ENCODE results near the gene TLK2. TPM values are rescaled to one million over a fixed set of nuclear protein-coding genes. Genes with fewer than 3 reads are reported as not detected.
"Not testable (repeated sequence)": the region's sequence is repeated elsewhere in the genome, so short reads cannot be mapped to it uniquely, and the experiment has no call there.

TLK2 gene
- total RNA-seq, 1 donor from 2014 or later = 29.0 TPM

GRCh38 chr17:62605588-62605987, 127.0 kb downstream of the TLK2 start:
- no peak for ATAC-seq

GRCh38 chr17:62611292-62611691, 132.7 kb downstream of the TLK2 start:
- no peak for ATAC-seq

GRCh38 chr17:62611728-62612127, 133.1 kb downstream of the TLK2 start:
- ATAC-seq = no peak

- not testable (repeated sequence) for ATAC-seq
Measured at GRCh38 chr17:62612289-62612688, 133.7 kb downstream of the TLK2 start.

DNA sequence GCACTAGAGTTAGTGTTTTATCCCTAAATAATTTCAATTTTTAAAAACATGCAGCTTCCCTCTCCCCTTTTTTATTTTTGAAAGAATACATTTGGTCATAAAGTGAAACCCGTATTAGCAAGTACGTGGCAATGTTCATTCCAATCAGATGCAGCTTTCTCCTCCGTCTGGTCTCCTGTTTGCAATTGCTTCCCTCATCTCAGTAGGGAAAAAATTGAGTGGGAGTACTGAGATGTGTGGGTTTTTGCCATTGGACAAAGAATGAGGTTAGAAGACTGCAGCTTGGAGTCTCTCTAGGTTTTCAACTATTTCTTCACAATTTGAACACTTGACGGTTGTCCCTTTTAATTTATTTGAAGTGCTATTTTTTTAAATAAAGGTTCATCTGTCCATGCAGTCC, 134.5 kb downstream of the TLK2 start:
- not testable (repeated sequence) for ATAC-seq

DNA sequence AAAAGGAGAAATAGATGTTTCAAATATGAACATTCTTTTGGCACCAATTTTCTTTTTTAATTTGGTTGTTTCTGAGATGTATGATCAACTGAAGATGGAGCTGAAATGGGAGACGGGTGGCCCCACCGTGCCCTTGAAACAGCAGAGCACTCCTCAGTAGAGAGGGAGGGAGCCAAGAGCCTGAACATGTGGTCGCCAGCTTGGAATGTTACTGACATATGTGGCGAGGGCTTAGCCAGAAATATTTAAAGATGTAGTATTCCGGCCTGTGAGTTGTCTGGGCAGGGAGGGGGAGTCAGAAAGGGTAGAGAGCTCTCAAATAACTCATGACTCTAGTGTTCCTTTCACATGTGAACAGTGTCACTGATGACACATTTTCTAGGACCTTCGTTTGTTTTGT, 135.5 kb downstream of the TLK2 start:
- no peak for ATAC-seq

DNA sequence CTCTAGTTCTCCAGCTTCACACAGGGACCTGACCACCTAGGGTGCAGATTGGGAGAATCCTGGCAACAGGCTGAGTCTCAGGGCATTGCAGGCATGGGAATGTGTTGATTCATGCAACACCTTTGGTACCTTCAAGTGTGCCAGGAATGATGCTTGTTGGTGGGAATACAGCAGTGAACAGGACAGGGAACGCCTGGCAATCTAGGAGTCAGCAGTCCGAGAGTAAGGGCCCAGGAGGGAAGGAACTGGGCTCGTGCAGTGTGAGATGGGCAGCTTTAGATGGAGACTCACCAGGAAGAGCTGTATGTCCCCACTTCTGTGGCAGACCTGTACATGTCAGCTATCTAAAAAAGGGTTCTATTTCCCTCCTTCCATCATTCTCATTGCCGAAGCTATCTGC, 136.9 kb downstream of the TLK2 start:
- ATAC-seq = no peak

DNA sequence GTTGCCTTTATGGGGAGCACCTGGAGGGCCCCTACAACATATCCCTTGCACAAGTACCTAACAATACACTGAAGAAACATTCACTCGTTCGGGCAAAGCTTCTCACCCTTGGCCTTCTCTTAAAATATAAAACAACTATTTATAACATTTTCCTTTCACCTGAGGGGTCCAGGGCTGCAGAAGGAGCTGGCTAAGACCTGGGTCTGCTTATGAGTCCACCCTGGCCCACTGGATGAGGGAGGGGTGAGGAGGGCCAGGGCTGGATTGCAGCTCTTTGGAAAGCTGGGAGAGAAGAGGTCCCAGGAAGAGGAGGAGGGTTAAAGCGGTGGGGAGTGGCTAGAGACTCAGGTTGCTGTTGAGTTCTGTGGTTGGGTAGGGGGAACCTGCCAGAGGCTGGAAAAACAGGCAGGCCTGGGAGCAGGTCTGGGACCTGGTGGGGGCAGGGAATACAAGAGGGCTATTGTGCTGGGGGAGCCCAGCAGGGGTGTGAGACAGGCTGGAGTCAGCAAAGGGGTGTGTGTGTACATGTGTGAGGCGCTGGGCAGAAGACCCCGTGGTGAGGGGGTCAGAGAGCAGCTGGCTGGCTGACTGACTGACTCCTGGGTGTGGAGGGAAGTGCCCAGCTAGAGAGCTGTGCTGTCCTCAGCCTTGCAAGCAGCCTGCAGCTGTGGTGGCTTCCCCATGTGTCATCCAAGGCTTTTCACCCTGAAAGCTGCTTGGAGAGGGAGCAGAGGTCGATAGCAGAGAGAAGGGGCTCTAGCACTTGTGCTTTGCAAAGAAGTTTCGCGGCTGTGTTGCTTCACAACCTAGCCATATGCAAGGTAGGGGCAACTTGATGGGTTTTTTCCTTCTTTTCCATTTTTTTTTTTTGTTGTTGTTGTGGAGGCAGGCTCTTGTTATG, 138.6 kb downstream of the TLK2 start:
- peak; percentile 25 for ATAC-seq

DNA sequence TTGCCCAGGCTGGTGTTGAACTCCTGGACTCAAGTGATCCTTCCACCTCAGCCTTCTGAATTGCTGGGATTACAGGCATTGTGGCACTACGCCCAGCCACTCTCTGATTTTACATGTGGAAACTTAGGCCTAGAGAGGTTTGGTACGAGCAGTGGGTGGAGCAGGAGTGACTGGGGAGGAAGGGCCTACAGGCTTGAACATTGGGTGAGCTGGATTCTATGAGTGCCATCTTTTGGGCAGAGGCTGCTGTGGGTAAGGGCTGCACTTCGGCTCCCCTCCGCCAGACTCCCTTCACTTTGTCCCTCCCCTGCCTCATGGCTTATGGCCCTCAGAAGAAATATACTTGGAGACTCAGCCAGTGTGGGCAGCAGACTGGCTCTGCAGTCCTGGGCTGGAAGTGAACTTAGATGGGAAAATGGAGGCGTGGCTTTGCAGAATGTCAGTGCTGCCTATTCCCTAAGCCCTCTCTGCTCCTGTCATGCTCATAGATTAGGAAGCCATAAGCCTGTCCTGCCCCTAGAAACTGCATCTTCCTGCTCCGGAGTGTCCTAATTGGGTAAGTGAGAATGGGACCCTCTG, 139.4 kb downstream of the TLK2 start:
- ATAC-seq = peak; percentile 45

DNA sequence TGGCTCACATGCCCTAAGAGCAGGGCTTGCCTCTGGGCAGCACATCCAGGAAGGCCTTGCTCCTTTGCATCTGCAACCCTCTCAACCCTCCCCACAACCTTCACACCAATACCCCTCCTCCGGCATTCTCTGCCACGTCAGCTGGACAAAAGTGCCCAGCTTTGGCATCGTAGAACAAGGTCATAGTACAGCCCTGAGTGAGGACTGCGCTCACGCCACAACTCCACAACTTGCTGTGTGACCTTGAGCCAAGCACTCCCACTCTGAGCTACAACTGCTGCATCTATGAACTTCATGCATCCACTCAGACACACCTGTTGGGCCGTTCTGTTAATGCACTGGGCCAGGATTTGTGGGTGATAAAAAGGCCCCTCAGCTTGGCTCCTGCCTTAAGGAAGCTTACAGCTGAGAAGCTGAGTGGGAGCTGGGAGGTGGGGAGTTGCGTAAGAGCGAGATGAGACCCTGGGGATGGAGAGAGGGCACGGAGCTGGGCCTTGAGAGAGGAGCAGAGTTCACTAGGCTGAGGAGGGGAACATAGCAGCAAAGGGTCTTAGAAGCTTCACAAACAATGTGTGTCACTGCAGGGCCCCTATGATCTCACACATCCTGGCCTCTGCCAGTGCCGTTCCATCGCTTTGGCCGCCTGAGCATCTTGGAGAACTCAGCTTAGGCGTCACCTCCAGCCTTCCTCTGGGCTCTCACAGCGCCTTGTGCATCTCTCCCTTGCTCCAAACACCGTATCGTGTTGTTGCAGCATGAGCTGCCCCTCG, 140.2 kb downstream of the TLK2 start:
- peak; percentile 17 for ATAC-seq

- no peak for ATAC-seq
Measured at GRCh38 chr17:62619417-62620155, 141.0 kb downstream of the TLK2 start.

DNA sequence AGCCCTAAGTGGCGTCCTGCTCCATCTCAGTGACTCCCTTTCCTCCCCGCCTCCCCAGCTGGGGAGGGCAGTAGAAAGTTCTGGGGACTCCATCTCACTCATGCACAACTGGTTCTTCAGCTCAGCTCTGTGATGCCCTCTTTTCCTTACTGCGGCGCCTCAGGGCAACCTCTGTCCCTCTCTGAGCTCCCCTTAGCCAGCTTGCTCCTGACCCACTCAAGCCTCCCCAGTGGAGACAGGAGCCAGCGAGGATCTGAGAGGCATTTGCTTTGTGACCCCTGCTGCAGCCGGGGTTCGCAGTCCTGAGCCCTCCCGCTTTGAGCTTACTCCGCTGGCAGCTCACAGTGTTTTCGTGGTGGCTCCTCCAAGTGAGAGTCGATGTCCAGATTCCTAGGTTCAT, 142.6 kb downstream of the TLK2 start:
- ATAC-seq = no peak

DNA sequence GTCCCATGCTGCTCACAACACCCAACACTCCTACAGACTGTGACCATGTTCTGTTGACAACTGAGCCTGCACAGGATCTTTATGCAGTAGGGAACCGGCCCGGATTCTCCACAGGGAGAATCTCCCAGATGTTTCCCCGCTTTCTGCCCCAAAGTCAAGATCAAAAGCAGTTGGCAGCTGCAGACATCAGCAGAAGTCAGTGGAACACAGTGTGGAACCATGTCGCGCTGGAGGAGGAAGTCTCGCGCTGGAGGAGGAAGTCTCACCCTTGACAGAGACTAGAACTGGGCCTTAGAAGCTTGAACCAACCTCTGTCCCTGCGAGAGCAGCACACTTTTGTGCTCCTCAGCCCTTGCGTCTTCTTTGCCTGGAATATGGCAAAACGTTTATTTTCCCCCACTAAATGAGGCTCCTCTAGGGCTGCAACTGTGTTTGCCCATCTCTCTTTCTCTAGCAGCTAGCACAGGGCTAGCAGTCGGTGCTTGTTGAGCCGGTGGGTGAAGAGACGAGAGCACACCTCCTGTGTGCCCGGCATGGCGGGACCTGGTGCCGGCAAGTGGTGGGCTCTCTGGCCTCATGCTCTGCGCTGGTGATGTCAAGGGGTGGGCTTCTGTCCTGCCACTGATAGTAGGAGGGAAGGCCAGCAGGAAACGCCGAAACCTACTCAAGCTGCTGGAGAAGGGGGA, 146.7 kb downstream of the TLK2 start:
- ATAC-seq = no peak

GRCh38 chr17:62625870-62626200, 147.2 kb downstream of the TLK2 start:
- ATAC-seq = no peak

DNA sequence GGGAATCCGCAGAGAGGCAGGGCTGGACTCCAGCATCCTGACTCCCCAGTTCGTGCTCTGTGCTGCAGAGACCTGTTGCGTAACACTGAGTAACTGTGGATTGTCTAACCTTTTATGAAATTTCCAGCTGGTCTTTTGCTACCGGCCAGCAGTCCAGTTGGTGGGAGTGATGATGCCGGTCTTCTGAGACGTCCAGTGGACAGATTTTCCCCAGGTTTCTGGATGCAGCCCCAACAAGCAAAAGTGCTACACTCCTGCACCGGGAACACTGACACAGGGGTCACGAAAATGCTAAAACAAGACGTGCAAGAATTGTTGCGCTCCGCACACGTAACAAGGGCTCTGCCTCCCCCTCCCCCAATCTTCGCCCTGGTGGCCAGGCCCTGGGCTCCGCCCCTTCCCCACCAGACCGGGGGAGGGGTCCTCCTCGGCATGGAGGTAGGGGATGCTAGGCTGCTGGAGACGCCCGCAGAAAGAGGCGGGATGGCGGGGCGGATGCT, 148.1 kb downstream of the TLK2 start:
- peak; percentile 5 for ATAC-seq

- ATAC-seq = peak; percentile 43
Measured at GRCh38 chr17:62627219-62627903, 148.7 kb downstream of the TLK2 start, which contains the start of gene MRC2. Gene MRC2 (plus strand): TSS chr17:62627670. CDS start chr17:62627803, 133 bp downstream.

GRCh38 chr17:62627904-62628633, 149.4 kb downstream of the TLK2 start:
- ATAC-seq = peak; percentile 25

GRCh38 chr17:62628831-62629555, 150.4 kb downstream of the TLK2 start:
- ATAC-seq = peak; percentile 5

DNA sequence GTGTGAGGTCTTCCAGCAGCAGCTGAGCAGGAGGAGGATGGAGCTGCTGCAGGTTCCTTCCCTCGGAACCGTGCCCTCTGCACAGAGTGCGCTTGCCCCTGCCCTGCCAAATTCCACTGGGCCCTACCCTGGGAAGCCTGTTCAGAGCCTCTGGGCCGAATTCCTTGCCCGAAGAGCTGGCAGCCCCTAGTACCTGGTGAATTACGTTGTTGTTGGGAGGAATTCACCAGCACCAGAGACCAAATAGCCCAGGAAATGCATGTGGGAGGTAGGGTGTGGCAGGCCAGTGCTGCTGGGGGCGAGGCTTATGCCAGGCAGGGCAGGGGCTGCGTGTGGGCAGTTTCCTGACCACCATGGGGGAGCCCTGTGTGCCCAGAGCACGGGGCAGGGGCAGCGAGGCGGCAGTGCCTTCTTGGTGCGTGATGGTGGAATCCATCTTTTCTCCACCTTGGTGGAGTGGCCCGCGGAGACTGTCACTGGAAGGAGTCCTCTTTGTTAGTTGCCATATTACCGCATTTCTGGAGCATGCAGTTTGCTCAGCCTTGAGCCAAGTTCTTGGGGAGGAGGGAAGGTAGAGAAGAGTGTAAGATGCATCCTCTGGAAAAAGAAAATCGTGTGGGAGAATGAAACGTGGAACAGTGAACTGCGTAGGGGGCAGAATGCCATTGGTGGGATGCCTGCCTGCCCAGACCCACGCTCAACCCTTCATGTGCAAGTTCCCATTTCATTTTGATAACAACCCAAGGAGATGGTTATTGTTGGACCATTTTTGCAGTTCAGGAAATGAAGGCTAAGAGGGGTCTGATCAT, 151.1 kb downstream of the TLK2 start:
- peak; percentile 5 for ATAC-seq

Data from esophagus mucosa (tissue), 1 donor.